HG02623 (cell line): Measurements from ENCODE around the gene MSH4.
"Not testable (repeated sequence)": the region's sequence is repeated elsewhere in the genome, so short reads cannot be mapped to it uniquely, and the experiment has no call there.

Experiments used
- ATAC-seq: cut with Tn5 transposase; IDR thresholded peaks from one replicate; pipeline ENCODE4 v1.9.1; 2021; ENCODE audit warnings: moderate library complexity; ENCODE audit not compliant: unreplicated experiment

Gene MSH4

DNA sequence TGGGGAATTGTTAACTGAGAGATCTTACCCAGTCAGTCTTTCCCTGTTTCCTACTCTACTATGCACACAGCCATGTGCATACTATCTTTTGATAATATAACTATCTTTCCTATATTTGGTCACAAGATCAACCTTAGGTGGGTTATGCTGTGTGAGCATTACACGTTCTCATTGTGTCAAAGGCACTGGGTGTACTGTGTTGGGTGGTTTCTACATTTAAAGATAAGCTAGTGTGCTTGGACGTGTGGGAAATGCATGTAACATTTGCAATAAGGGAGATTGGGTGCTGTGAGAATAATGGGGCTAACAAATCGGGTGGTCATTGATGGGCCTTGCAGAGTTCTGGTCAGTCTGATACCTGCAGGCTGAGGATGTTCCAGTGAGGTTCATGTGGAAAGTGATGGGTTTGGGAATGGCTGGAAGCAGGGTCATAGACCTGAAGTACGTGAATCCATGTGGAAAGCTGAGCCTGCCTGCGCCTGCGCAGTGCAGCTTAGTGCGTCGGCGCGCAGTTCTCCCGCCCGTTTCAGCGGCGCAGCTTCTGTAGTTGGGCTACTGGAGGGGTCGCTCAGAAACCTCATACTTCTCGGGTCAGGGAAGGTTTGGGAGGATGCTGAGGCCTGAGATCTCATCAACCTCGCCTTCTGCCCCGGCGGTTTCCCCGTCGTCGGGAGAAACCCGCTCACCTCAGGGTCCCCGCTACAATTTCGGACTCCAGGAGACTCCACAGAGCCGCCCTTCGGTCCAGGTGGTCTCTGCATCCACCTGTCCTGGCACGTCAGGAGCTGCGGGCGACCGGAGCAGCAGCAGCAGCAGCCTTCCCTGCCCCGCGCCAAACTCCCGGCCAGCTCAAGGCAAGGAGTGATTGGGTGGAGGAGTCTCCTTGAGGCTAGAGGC is at the start of gene MSH4:
Gene MSH4, plus strand, starts transcription at position 507 of the 897 bp plus-strand sequence. Its CDS starts 104 bp downstream, at position 611.
- ATAC-seq, result no peak

DNA sequence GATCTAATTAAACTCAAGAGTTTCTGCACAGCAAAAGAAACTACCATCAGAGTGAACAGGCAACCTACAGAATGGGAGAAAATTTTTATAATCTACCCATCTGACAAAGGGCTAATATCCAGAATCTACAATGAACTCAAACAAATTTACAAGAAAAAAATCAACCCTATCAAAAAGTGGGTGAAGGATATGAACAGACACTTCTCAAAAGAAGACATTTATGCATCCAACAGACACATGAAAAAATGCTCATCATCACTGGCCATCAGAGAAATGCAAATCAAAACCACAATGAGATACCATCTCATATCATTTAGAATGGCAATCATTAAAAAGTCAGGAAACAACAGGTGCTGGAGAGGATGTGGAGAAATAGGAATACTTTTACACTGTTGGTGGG is 39.5 kb upstream of the MSH4 start:
- not testable (repeated sequence) for ATAC-seq

DNA sequence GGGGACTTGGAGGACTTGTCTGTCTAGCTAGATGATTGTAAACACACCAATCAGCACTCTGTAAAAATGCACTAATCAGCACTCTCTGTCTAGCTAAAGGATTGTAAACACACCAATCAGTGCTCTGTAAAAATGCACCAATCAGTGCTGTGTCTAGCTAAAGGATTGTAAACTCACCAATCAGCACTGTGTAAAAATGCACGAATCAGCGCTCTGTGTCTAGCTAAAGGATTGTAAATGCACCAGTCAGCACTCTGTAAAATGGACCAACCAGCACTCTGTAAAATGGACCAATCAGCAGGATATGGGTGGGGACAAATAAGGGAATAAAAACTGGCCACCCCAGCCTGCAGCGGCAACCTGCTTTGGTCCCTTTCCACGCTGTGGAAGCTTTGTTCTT is 38.1 kb upstream of the MSH4 start:
- ATAC-seq, result not testable (repeated sequence)

DNA sequence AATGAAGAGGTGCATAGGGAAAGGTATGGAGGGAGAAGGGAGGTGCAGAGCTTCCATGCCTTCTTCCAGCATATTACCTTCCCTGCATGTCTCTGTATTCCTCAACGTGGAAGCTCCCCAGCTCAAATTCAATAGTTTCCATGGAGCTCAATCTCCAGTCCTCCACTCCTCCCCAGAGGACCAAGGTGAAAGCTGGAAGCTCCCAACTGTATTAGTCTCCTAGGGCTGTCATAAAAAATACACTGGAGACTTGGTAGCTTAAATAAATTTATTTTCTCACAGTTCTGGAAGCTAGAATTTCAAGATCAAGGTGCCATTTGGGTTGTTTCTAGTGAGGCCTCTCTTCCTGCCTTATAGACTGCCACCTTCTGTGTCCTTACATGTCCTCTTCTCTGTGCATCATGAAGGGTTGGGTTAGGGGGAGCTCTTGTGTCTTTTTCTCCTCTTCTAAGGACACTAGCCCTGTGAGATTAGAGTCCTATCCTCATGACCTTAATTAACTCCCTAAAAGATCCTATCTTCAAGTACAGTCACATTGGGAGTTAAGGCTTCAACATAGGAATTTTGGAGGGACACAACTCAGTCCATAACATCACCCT is 32.5 kb upstream of the MSH4 start:
- ATAC-seq, result no peak

DNA sequence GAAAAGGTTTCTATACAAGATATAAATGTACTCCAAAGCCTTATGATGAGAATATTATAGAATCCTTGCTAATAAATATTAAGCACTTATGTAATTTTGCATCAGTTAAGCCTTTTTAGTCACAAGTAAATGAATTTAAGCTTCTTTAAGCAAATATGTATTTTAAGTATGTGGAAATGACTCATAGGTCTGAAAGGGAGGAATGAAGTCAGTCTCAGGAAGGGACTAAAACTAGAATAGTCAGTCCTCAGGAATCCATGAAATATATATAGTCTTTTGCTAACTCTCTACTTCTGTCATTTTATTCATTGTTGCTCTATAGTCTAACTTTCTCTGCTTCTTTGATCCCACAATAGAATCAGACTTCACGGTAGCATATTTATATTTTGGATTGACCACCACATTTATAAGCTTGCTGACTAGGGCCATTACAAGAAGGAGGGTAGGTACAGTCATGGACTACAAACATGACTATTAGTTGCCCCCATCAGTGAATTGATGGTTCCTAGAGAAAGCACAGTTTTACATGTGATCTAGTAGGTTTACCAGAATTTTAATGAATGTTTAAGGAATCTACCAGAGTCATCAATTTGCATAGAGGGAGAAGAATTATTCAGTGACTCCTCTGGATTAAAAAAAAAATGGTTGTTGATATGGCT is 30.9 kb upstream of the MSH4 start:
- ATAC-seq, result no peak

DNA sequence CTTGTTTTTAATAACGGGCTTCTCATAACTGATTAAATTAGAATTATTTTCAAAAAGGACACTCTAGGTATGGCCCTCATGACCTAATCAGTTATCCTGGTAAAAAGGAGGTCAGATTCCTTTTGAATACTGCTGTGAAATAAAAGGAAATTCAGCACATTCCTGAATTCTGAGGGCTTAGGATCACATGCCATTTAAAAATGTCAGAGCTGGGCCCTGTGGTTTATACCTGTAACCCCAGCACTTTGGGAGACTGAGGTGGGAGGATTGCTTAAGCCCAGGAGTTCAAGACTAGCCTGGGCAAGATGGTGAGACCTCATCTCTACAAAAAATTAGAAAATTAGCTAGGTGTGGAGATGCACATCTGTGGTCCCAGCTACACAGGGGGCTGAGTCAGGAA is 28.7 kb upstream of the MSH4 start:
- no peak for ATAC-seq

DNA sequence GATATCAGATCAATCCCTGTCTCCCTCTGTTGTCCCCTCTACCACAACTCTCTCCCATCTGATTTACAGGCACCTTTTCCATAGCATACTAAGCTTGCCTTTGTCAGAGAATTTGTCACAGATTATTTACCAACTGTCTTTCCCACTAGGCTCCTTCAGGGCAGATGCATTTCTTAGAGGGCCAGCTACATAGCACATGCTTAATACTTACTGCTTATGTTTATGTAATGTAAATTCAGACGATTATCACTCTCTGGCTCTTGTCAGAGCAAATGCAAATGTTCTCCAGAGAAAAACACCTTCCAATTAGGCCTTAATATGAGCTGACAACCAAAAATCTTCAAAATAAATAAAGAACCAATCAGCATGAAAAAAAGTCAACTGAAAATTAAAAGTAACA is 25.9 kb upstream of the MSH4 start:
- no peak for ATAC-seq

DNA sequence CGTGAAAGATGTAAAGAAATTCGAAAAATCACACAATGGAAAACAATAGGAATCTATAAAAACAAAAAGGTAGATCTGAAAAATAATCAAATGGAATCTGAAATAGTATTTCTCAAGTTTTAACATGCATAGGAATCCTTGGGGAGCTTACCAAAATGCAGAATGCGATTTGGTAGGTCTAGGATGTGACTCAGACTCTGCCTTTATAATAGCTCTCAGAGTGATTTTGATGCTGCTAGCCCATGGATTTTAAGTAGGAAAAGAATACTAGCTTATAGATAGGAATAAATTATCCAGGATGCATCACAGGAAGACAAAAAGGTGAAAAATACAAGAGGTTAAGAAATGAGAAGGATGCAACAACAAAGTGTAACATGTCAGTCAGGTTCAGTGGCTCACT is 24.7 kb upstream of the MSH4 start:
- no peak for ATAC-seq

DNA sequence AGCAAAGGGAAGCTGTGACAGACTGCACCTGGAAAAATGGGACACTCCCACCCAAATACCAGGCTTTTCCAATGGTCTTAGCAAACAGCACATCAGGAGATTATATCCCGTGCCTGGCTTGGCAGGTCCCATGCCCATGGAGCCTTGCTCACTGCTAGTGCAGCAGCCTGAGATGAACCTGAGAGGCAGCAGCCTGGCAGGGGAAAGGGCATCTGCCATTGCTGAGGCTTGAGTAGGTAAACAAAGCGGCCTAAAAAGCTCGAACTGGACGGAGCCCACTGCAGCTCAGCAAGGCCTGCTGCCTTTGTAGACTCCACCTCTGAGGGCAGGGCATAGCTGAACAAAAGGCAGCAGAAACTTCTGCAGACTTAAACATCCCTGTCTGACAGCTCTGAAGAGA is 18.9 kb upstream of the MSH4 start:
- not testable (repeated sequence) for ATAC-seq

DNA sequence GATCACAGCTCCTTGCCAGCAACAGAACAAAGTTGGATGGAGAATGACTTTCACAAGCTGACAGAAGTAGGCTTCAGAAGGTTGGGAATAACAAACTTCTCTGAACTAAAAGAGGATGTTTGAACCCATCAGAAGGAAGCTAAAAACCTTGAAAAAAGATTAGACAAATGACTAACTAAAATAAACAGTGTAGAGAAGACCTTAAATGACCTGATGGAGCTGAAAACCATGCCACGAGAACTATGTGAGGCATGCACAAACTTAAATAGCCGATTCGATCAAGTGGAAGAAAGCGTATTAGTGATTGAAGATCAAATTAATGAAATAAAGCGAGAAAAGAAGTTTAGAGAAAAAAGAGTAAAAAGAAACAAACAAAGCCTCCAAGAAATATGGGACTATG is 18.0 kb upstream of the MSH4 start:
- ATAC-seq, result not testable (repeated sequence)

DNA sequence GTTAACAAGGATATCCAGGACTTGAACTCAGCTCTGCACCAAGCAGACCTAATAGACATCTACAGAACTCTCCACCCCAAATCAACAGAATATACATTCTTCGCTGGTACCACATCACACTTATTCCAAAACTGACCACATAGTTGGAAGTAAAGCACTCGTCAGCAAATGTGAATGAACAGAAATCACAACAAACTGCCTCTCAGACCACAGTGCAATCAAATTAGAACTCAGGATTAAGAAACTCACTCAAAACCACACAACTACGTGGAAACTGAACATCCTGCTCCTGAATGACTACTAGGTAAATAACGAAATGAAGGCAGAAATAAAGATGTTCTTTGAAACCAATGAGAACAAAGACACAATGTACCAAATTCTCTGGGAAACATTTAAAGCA is 16.5 kb upstream of the MSH4 start:
- ATAC-seq, result not testable (repeated sequence)

DNA sequence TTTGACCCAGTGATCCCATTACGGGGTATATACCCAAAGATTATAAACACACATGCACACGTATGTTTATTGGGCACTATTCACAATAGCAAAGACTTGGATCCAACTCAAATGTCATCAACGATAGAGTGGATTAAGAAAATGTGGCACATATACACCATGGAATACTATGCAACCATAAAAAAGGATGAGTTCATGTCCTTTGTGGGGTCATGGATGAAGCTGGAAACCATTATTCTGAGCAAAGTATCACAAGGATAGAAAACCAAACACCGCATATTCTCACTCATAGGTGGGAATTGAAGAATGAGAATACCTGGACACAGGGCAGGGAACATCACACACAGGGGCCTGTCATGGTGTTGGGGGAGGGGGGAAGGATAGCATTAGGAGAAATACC is 12.8 kb upstream of the MSH4 start:
- not testable (repeated sequence) for ATAC-seq

DNA sequence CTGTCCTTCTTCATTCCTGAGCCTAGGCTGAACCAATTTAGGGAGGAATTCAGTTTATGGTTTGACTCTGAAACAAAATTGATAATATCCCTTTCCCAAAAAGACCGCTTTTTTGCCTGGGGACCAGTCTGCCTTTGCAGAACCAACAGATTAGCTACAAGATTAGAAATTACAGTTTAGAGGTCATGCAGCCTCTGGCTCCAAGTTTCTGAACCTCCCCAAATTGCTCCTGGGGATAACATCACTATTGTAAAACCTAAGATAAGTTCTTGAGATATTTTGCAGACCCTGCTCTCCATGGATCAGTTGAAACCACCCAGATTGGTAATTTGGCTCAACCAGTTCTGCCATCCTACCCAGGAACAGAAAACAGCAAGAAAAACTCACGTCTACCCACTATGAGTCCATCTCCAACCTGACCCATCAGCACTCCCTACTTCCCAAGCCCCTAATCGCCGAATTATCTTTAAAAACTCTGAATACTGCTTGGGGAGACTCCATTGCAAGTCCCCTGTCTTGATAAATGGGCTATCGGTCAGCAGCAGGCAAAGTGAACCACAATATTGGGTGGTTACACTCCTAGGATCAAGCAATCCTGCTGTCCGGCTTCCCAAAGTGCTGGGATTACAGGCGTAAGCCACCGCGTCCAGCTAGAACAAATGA is 11.2 kb upstream of the MSH4 start:
- ATAC-seq, result peak; percentile 12

DNA sequence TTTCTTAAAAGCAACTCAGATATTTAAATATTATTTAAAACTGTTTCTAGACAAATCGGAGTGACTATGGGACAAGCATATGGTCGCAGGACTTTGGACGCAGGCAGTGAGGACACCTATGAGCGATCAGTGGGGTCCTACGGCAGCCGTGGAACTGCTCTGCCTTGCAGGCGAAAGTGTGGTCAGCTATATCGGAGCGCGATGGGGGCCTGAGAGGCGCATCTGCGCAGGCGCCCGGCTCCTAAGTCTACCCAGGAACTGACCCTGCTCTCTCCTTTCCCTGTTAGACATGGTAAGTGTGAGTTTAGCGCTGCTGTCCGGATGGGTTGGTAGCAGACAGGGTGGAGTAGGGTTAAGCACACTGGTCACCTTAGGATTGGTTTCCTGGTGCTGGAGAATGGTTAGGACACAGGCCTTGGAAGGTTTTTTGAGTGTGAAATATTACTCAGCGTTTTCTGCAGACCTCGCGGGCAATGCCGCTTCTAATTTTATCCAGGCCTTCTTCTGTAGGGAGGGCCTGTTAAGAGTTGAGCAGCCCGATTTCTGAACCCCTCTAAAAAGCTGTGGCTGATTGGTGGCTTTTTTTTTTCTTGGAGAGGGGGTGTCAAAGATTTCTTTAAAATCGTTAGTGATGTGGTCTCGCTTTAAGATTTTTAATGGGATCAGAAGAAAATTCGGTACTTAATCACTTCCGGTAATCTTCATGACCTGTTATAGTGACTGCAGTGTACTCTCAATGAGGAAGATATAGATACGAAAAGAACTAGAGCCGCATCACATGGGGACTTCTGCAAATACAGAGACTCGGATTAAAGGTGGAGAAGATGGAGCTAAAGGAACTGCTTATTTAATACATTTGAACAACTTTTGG is 10.5 kb upstream of the MSH4 start, which contains the start of gene RABGGTB:
Gene RABGGTB, plus strand, starts transcription at position 274 of the 871 bp plus-strand sequence. Its CDS starts 16 bp downstream, at position 290.
- peak; percentile 59 for ATAC-seq

DNA sequence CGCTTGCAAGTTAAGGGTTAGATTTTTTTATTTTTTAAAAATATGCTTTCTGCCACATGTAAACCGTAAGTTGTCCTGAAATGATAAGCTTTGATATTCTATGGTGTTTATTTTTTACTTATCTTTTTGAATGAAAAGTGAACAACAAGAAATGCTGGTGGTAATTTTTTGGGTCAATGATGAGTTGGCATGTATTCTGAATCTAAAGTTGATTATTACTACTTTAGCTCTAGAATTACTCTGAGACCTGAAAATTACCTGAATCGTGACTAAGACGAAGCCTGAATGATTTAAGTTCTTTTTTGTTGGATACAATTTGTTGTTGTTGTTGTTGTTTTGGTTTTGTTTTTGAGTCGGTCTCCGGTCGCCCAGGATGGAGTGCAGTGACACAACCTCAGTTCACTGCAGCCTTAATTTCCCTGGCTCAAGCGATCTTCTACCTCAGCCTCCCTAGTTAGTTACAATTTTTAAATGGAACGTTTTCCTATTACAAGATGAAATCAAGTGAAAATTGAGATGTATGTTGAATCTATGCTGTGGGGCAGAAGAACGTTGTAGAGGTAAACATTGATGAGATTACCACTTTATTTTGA is 9.7 kb upstream of the MSH4 start:
- no peak for ATAC-seq

DNA sequence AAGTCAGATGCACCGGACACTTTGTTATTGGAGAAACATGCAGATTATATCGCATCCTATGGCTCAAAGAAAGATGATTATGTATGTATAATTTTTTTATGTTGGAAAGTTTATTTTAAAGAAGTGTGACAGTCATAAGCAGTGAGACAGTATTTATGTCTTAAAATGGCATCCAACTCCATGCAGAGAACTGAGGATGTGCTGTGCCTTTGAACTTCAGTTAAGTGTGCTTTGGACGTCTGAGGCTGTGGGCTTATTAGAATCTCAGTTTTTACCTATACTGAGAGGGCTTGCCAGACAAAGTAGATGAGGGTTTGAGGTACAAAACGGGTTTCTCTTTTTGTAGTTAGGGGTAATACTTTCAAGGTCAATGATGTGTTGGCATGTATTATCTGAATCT is 9.2 kb upstream of the MSH4 start:
- no peak for ATAC-seq

DNA sequence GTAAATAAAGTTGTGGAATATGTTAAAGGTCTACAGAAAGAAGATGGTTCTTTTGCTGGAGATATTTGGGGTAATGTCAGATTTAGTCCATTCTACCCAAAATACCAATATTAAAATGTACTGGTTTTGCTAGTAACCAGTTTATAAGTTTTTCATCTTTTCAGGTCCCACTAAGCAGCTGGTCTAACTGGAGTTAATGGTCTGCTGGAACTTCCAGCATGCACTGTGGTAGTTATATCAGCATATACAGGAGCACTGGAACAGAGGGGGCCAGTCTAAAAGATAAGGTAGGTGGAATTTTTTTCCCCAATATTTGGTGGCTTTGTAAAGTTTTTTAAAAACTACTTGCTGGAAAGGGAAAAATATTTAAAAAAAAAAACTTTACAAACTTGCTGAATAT is 6.7 kb upstream of the MSH4 start:
- ATAC-seq, result no peak

DNA sequence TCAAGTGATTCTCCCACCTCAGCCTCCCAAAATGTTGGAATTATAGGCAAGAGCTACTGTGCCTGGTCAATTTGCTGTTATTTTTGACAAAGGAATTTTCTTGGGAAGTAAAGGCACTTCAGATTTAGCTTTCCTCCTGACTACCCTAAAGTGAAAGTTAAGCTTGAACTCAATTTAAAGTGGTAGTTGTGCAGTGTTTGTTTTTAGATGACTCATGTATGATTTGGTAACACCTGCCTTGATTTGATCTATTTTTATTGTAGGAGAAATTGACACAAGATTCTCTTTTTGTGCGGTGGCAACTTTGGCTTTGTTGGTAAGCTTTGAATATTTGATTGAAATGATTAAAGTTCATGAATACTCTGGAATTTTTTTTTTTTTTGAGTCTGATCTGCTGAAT is 5.7 kb upstream of the MSH4 start:
- no peak for ATAC-seq

DNA sequence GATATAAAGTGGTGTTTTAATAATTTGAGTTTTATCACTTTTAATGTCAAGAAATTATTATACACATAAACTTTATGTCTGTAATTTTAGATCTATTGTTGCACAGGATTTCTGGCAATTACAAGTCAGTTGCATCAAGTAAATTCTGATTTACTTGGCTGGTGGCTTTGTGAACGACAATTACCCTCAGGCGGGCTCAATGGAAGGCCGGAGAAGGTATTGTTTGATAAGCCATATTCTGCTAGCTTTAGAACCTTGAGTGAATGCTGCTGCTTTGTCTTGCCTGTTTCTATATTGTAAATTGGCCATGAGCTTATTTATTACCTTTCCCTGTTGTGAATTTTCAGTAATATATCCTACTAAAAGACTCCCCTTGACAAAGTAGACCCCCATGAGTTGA is 4.6 kb upstream of the MSH4 start:
- ATAC-seq, result no peak

DNA sequence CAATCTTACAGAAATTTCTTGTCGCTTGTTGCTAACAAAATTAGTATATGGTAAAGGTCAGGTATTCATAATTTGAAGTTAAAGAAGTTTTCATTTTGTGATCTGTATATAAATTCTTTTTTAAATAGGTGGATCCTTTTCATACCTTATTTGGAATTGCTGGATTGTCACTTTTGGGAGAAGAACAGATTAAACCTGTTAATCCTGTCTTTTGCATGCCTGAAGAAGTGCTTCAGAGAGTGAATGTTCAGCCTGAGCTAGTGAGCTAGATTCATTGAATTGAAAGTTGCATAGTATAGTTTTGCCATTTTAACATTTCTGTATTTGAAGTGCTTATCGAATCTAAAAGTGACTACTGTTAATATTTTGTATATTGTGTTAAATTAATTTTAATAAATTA is 2.3 kb upstream of the MSH4 start:
- no peak for ATAC-seq
